Astrocyte (in vitro differentiated cells and primary cell): ENCODE results near the gene CSNK2A1. TPM values are rescaled to one million over a fixed set of nuclear protein-coding genes. Genes with fewer than 3 reads are reported as not detected.
"Not testable (repeated sequence)": the region's sequence is repeated elsewhere in the genome, so short reads cannot be mapped to it uniquely, and the experiment has no call there.

Source experiments
- DNase-seq: peaks from one replicate; pipeline ENCODE4 v3.0.0-alpha.2; 2010; ENCODE audit warnings: low read depth
- FAIRE-seq: peaks from 2 replicates; lab custom pipeline; 2011; peaks lifted over from hg19 to GRCh38; lab: Jason Lieb, UNC
- H2AFZ ChIP-seq: 2 replicates; pipeline ENCODE4 v1.6.0; 2012; ENCODE audit warnings: low read depth, low read length, inconsistent platforms
- H3K27ac ChIP-seq: 2 replicates; pipeline ENCODE4 v1.5.1; 2011; ENCODE audit warnings: low read depth, low read length, inconsistent platforms
- H3K27me3 ChIP-seq: 2 replicates; pipeline ENCODE4 v1.6.0; 2011; ENCODE audit warnings: low read length, inconsistent platforms; ENCODE audit not compliant: insufficient read depth
- H3K36me3 ChIP-seq: 2 replicates; pipeline ENCODE4 v1.5.1; 2011; ENCODE audit warnings: low read length, inconsistent platforms; ENCODE audit not compliant: insufficient read depth
- H3K4me1 ChIP-seq: 2 replicates; pipeline ENCODE4 v1.5.1; 2011; ENCODE audit warnings: low read length, inconsistent platforms; ENCODE audit not compliant: insufficient read depth
- H3K4me2 ChIP-seq: 2 replicates; pipeline ENCODE4 v1.6.0; 2012; ENCODE audit warnings: low read length, inconsistent platforms
- H3K4me3 ChIP-seq: 2 replicates; pipeline ENCODE4 v1.5.1; 2011; ENCODE audit warnings: low read depth, mild to moderate bottlenecking, low read length, inconsistent platforms; ENCODE audit not compliant: insufficient read depth
- H3K79me2 ChIP-seq: 2 replicates; pipeline ENCODE4 v1.6.0; 2012; ENCODE audit warnings: mild to moderate bottlenecking, low read length, inconsistent platforms; ENCODE audit not compliant: insufficient read depth
- H3K9ac ChIP-seq: 2 replicates; pipeline ENCODE4 v1.6.0; 2012; ENCODE audit warnings: mild to moderate bottlenecking, low read length, inconsistent platforms
- H3K9me3 ChIP-seq: 2 replicates; pipeline ENCODE4 v1.5.1; 2012; ENCODE audit warnings: low read depth, mild to moderate bottlenecking, low read length, inconsistent platforms; ENCODE audit not compliant: insufficient read depth
- H4K20me1 ChIP-seq: 2 replicates; pipeline ENCODE4 v1.6.0; 2012; ENCODE audit warnings: low read length, inconsistent platforms; ENCODE audit not compliant: insufficient read depth
- H3K27ac Mint-ChIP-seq: one replicate; pipeline ENCODE4 v1.8.0; 2021; ENCODE audit warnings: mild to moderate bottlenecking, mixed read lengths; ENCODE audit not compliant: unreplicated experiment
- H3K27me3 Mint-ChIP-seq: one replicate; pipeline ENCODE4 v1.8.0; 2021; ENCODE audit warnings: low read depth, mixed read lengths; ENCODE audit not compliant: unreplicated experiment
- H3K36me3 Mint-ChIP-seq: one replicate; pipeline ENCODE4 v1.8.0; 2021; ENCODE audit warnings: low read depth, mixed read lengths; ENCODE audit not compliant: unreplicated experiment
- H3K4me1 Mint-ChIP-seq: one replicate; pipeline ENCODE4 v1.8.0; 2021; ENCODE audit warnings: low read depth, mixed read lengths; ENCODE audit not compliant: unreplicated experiment
- H3K4me3 Mint-ChIP-seq: one replicate; pipeline ENCODE4 v1.8.0; 2021; ENCODE audit warnings: mild to moderate bottlenecking, moderate library complexity, mixed read lengths; ENCODE audit not compliant: unreplicated experiment
- H3K9me3 Mint-ChIP-seq: one replicate; pipeline ENCODE4 v1.8.0; 2021; ENCODE audit warnings: mild to moderate bottlenecking, mixed read lengths; ENCODE audit not compliant: unreplicated experiment
- EZH2 ChIP-seq: IDR thresholded peaks from 2 replicates; pipeline ENCODE4 v1.6.1; 2012; ENCODE audit warnings: mild to moderate bottlenecking, low read length, inconsistent platforms; ENCODE audit not compliant: insufficient read depth
- total RNA-seq: library from RNA; stranded (reverse); gene quantifications from 2 replicates; pipeline ENCODE4 v1.2.1, GENCODE V29; 2021
- TF ChIP-seq, protein P1 (sequence below): IDR thresholded peaks from 2 replicates; pipeline ENCODE4 v1.5.1; 2011; ENCODE audit warnings: low read depth, mild to moderate bottlenecking, inconsistent platforms, low read length, moderate library complexity; ENCODE audit not compliant: insufficient read depth

The CSNK2A1 gene
- total RNA-seq, 1 donor from 2014 or later = 226 TPM

DNA sequence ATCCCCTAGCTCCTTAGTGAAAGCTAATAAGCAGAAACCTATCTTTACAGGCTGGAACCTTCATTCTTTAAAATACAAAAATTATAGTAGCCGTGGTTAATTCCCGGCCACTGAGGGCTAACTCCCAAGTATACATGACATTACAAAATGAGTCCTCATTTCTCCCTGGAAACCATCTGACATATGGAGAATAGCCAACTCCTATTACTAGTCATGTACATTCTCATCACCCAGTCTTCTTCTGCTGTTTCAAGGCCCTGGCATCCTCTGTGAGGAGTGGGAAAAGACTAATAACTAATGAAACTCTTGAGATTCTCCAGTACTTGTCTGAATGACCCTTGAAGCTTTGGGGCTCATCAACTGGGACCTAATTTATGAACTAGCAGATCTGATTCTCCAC, 30.2 kb downstream of the CSNK2A1 start:
- no peaks in the 10 kb centered on the region for H3K27me3 Mint-ChIP-seq
- no peak for TF ChIP-seq EZH2
- TF ChIP-seq, protein P1, sequence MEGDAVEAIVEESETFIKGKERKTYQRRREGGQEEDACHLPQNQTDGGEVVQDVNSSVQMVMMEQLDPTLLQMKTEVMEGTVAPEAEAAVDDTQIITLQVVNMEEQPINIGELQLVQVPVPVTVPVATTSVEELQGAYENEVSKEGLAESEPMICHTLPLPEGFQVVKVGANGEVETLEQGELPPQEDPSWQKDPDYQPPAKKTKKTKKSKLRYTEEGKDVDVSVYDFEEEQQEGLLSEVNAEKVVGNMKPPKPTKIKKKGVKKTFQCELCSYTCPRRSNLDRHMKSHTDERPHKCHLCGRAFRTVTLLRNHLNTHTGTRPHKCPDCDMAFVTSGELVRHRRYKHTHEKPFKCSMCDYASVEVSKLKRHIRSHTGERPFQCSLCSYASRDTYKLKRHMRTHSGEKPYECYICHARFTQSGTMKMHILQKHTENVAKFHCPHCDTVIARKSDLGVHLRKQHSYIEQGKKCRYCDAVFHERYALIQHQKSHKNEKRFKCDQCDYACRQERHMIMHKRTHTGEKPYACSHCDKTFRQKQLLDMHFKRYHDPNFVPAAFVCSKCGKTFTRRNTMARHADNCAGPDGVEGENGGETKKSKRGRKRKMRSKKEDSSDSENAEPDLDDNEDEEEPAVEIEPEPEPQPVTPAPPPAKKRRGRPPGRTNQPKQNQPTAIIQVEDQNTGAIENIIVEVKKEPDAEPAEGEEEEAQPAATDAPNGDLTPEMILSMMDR = no peak
- Histone ChIP-seq H3K9ac (no peak overlapping the region), H3K36me3 (no peaks in the 10 kb centered on the region), H3K4me3 (no peak overlapping the region), H3K27me3 (no peaks in the 10 kb centered on the region), H3K4me1 (no peaks in the 10 kb centered on the region), H3K9me3 (no peaks in the 10 kb centered on the region), H3K27ac (no peak overlapping the region), H2AFZ (no peak overlapping the region), H3K79me2 (peaks cover 99% of the 10 kb centered on the region), H4K20me1 (peaks cover 96% of the 10 kb centered on the region), H3K4me2 (no peak overlapping the region)
- peaks cover 62% of the 10 kb centered on the region for H3K4me1 Mint-ChIP-seq
- H3K4me3 Mint-ChIP-seq = no peak overlapping the region
- no peak for DNase-seq
- H3K9me3 Mint-ChIP-seq = no peaks in the 10 kb centered on the region
- peaks cover 26% of the 10 kb centered on the region for H3K36me3 Mint-ChIP-seq
- no peak for FAIRE-seq
- no peak overlapping the region for H3K27ac Mint-ChIP-seq

DNA sequence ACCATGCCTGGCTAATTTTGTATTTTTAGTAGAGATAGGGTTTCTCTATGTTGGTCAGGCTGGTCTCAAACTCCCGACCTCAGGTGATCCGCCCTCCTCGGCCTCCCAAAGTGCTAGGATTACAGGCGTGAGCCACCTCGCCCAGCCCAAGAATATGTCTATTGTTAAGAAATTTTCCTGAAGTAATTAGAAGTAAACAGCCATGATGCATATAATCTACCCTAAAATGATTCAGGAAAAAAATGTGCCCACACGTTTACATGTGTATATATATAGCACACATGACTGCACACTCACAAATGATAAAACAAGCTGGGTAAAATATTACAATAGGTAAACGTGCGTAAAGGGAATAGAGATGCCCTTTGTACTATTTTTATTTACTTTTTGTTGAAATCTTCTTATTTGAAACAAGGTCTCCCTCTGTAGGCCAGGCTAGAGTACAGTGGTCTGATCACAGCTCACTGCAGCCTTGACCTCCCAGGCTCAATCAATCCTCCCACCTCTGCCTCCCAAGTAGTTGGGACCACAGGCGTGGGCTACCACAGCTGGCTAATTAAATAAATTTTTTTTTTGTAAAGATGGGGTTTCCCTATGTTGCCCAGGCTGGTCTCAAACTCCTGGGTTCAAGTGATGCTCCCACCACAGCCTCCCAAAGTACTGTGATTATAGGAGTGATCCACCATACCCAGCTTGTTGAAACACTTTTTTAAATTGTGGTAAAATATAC, 33.1 kb downstream of the CSNK2A1 start:
- Mint-ChIP-seq H3K36me3 (peaks cover 27% of the 10 kb centered on the region), H3K4me1 (peaks cover 60% of the 10 kb centered on the region)
- Histone ChIP-seq H3K79me2 (peaks cover 95% of the 10 kb centered on the region), H3K36me3 (peaks cover 13% of the 10 kb centered on the region), H4K20me1 (peaks cover 92% of the 10 kb centered on the region)
- H3K4me3 ChIP-seq, FAIRE-seq, H3K27ac Mint-ChIP-seq, H3K9ac ChIP-seq, H3K4me3 Mint-ChIP-seq, H3K9me3 Mint-ChIP-seq, DNase-seq, H3K27ac ChIP-seq, H3K9me3 ChIP-seq, H3K4me2 ChIP-seq, H2AFZ ChIP-seq, H3K4me1 ChIP-seq, H3K27me3 ChIP-seq, H3K27me3 Mint-ChIP-seq: not testable (repeated sequence)

DNA sequence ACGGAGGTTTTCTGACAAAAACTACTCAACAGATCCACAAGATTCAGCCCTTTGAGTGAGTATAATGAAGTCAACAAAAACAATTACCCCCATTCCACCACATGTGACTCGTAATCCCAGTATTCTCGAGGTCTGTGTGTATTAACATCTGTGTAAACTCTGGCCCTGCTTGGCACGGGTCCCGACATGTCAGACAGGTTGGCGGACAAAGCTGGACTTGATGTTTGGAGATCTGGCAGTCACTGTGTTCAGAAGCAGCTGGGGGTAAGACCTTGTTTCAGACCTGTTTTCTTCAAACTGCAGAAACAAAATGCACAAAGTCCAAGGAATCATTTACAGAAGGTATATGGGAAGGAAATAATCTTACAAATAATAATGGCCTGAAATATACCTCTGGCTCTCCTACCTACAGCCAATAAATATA, 35.2 kb downstream of the CSNK2A1 start:
- peak overlapping the region; percentile 28 for H3K27ac Mint-ChIP-seq
- not testable (repeated sequence) for H3K27ac ChIP-seq, H3K27me3 ChIP-seq, H3K9me3 Mint-ChIP-seq, H3K9ac ChIP-seq, DNase-seq, FAIRE-seq, H2AFZ ChIP-seq, H3K4me1 ChIP-seq, H3K9me3 ChIP-seq, H3K4me2 ChIP-seq, H3K27me3 Mint-ChIP-seq, H3K4me3 ChIP-seq
- peaks cover 43% of the 10 kb centered on the region for H3K4me1 Mint-ChIP-seq
- Histone ChIP-seq H3K36me3 (peaks cover 28% of the 10 kb centered on the region), H3K79me2 (peaks cover 75% of the 10 kb centered on the region), H4K20me1 (peaks cover 71% of the 10 kb centered on the region)
- peaks cover 17% of the 10 kb centered on the region for H3K36me3 Mint-ChIP-seq
- peak overlapping the region; percentile 35 for H3K4me3 Mint-ChIP-seq
